HepG2 (cell line): ENCODE measurements around the gene SYNJ2. TPM values are rescaled to one million over a fixed set of nuclear protein-coding genes. Genes with fewer than 3 reads are reported as not detected.

Experiments
- ARNT ChIP-seq: fragments of 450-650 bp; IDR thresholded peaks from 2 replicates; pipeline ENCODE4 v1.6.1; 2017
- GFI1 ChIP-seq: sonication (generic); formaldehyde crosslinking; IDR thresholded peaks from 2 replicates; pipeline ENCODE4 v1.5.0; 2020; ENCODE audit warnings: missing genetic modification reagents, mild to moderate bottlenecking, borderline replicate concordance
- HNF4A ChIP-seq: sonication (generic); formaldehyde crosslinking; IDR thresholded peaks from 2 replicates; pipeline ENCODE4 v1.4.0; 2020; ENCODE audit warnings: missing genetic modification reagents
- MBD4 ChIP-seq: IDR thresholded peaks from 2 replicates; pipeline ENCODE4 v1.6.1; 2012; ENCODE audit warnings: low read length, inconsistent platforms, borderline replicate concordance
- MYC ChIP-seq: sonication (generic); formaldehyde crosslinking; IDR thresholded peaks from 2 replicates; pipeline ENCODE4 v1.9.0; 2021; ENCODE audit warnings: missing genetic modification reagents, borderline replicate concordance
- PCBP1 ChIP-seq: fragments of 200-400 bp; formaldehyde crosslinking; IDR thresholded peaks from 2 replicates; pipeline ENCODE4 v1.6.1; 2017; ENCODE audit warnings: mild to moderate bottlenecking, low read depth, low read length, borderline replicate concordance
- PCBP2 ChIP-seq: fragments of 200-400 bp; formaldehyde crosslinking; optimal IDR thresholded peaks from 2 replicates; pipeline ENCODE3; 2018; ENCODE audit warnings: low read length, low read depth; ENCODE audit not compliant: poor library complexity, severe bottlenecking
- RBAK ChIP-seq: sonication (generic); formaldehyde crosslinking; IDR thresholded peaks from 2 replicates; pipeline ENCODE4 v1.5.1; 2020; ENCODE audit warnings: mild to moderate bottlenecking, missing genetic modification reagents
- RELA ChIP-seq: sonication (generic); formaldehyde crosslinking; IDR thresholded peaks from 2 replicates; pipeline ENCODE4 v1.4.0; 2020; ENCODE audit warnings: missing genetic modification reagents
- SATB2 ChIP-seq: sonication (generic); formaldehyde crosslinking; IDR thresholded peaks from 2 replicates; pipeline ENCODE4 v1.5.0; 2020; ENCODE audit warnings: missing genetic modification reagents
- SNRNP70 ChIP-seq: fragments of 200-400 bp; formaldehyde crosslinking; IDR thresholded peaks from 2 replicates; pipeline ENCODE4 v1.6.1; 2017; ENCODE audit warnings: mild to moderate bottlenecking, low read depth, low read length, moderate library complexity
- SRSF1 ChIP-seq: fragments of 200-400 bp; formaldehyde crosslinking; optimal IDR thresholded peaks from 2 replicates; pipeline ENCODE3; 2017; ENCODE audit warnings: mild to moderate bottlenecking, low read depth, low read length, moderate library complexity
- ZMYM3 ChIP-seq: sonication (generic); formaldehyde crosslinking; IDR thresholded peaks from 2 replicates; pipeline ENCODE4 v1.5.1; 2020; ENCODE audit warnings: mild to moderate bottlenecking, missing genetic modification reagents
- ZNF292 ChIP-seq: sonication (generic); formaldehyde crosslinking; IDR thresholded peaks from 2 replicates; pipeline ENCODE4 v1.8.1; 2022; ENCODE audit warnings: mild to moderate bottlenecking, low read depth, missing genetic modification reagents, borderline replicate concordance
- ZNF317 ChIP-seq: sonication (generic); formaldehyde crosslinking; IDR thresholded peaks from 2 replicates; pipeline ENCODE4 v1.5.0; 2020; ENCODE audit warnings: mild to moderate bottlenecking, missing genetic modification reagents
- ZNF530 ChIP-seq: sonication (generic); formaldehyde crosslinking; IDR thresholded peaks from 2 replicates; pipeline ENCODE4 v1.5.0; 2020; ENCODE audit warnings: low read depth, mild to moderate bottlenecking, missing genetic modification reagents
- polyA plus RNA-seq, 8 experiments: library from polyadenylated mRNA; depleted of rRNA in 3 of 8; stranded (reverse) in 7 of 8; unstranded in 1 of 8; fragments of >200 nt; fragmentation: Illumina TruSeq in 4 of 8; extraction: Trizol in 4 of 8; gene quantifications; 2 replicates each; pipeline versions ENCODE4 v1.2.1 to v1.2.3, GENCODE V29; 2011 to 2016; ENCODE audit warnings: low read depth in 4 of 8, missing spikeins in 1 of 8, mixed read lengths in 1 of 8; ENCODE audit not compliant: insufficient read depth in 1 of 8
- total RNA-seq, 5 experiments: library from RNA; depleted of rRNA; stranded (reverse); fragments of >200 nt; fragmentation: Illumina TruSeq; extraction: Trizol; gene quantifications; 2 replicates each; pipeline ENCODE4 v1.2.3, GENCODE V29; 2016; ENCODE audit warnings: low read depth in 1 of 5
- TF ChIP-seq, protein P1 (sequence below): sonication (generic); formaldehyde crosslinking; IDR thresholded peaks from 2 replicates; pipeline ENCODE4 v1.4.0; 2020; ENCODE audit warnings: mild to moderate bottlenecking, low read depth, missing genetic modification reagents
- TF ChIP-seq, protein P2 (sequence below): sonication (generic); formaldehyde crosslinking; IDR thresholded peaks from 2 replicates; pipeline ENCODE4 v1.5.0; 2020; ENCODE audit warnings: missing genetic modification reagents
- TF ChIP-seq, protein P3 (sequence below), 2 experiments: sonication (generic) in 1 of 2; formaldehyde crosslinking in 1 of 2; IDR thresholded peaks; 2 replicates each; pipeline versions ENCODE4 v1.4.0 to v1.6.1; 2016 to 2020; ENCODE audit warnings: borderline replicate concordance in 1 of 2, low read depth in 1 of 2, mild to moderate bottlenecking in 1 of 2, missing genetic modification reagents in 1 of 2
- TF ChIP-seq, protein P4 (sequence below): sonication (generic); formaldehyde crosslinking; IDR thresholded peaks from 2 replicates; pipeline ENCODE4 v1.5.1; 2020; ENCODE audit warnings: missing genetic modification reagents, mild to moderate bottlenecking, borderline replicate concordance

SYNJ2 gene
- total and polyA plus RNA-seq, 2 of the 13 experiments (the other 11 are each of a cell fraction or from before 2014, with no cell fraction given), result 39.1 to 57.6 TPM

DNA sequence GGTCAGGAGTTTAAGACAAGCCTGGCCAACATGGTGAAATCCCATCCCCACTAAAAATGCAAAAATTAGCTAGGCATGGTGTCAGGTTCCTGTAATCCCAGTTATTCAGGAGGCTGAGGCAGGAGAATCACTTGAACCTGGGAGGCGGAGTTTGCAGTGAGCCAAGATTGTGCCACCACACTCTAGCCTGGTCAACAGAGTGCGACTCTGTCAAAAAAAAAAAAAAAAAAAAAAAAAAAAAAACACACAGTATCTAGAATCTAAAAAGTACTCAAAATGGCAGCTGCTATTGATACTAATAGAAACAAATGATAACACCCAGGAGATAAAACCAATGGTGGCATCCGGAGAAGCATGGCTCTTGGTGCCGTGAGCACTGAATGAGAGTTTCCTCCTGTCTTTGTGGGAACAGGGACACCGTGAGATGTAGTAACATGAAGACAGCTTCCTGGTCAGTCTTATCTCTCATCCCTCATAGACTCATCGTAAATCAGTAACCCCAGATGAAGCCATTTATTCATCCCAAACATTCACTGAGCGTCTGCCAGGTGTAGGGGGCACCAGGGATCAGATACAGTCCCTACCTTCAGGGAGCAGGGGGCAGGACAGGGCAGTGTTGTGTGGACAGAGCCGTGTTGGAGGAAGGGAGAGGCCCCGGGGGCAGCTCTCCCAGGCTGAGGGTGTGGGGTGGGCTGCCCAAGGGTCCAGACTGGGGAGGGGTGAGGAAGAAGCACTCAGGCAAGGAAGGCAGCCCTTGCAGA, 66.1 kb downstream of the SYNJ2 start (continued):
- TF ChIP-seq HNF4A (CRISPR knock-in tag) (peak; percentile 35; the same call in 1 of the 2 replicates), PCBP1 (no peak), ZNF530 (CRISPR knock-in tag) (no peak), RBAK (CRISPR knock-in tag) (no peak), PCBP2 (no peak), SATB2 (no peak), ZMYM3 (CRISPR knock-in tag) (peak; percentile 11; the same call in 1 of the 2 replicates), SRSF1 (no peak), GFI1 (CRISPR knock-in tag) (no peak), ARNT (no peak), ZNF292 (CRISPR knock-in tag) (no peak), RELA (no peak), SNRNP70 (no peak), ZNF317 (CRISPR knock-in tag) (no peak), MYC (CRISPR knock-in tag) (no peak), MBD4 (no peak)
- TF ChIP-seq, protein P1, sequence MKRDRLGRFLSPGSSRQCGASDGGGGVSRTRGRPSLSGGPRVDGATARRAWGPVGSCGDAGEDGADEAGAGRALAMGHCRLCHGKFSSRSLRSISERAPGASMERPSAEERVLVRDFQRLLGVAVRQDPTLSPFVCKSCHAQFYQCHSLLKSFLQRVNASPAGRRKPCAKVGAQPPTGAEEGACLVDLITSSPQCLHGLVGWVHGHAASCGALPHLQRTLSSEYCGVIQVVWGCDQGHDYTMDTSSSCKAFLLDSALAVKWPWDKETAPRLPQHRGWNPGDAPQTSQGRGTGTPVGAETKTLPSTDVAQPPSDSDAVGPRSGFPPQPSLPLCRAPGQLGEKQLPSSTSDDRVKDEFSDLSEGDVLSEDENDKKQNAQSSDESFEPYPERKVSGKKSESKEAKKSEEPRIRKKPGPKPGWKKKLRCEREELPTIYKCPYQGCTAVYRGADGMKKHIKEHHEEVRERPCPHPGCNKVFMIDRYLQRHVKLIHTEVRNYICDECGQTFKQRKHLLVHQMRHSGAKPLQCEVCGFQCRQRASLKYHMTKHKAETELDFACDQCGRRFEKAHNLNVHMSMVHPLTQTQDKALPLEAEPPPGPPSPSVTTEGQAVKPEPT, result no peak
- TF ChIP-seq, protein P2, sequence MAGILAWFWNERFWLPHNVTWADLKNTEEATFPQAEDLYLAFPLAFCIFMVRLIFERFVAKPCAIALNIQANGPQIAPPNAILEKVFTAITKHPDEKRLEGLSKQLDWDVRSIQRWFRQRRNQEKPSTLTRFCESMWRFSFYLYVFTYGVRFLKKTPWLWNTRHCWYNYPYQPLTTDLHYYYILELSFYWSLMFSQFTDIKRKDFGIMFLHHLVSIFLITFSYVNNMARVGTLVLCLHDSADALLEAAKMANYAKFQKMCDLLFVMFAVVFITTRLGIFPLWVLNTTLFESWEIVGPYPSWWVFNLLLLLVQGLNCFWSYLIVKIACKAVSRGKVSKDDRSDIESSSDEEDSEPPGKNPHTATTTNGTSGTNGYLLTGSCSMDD (CRISPR knock-in tag), result no peak
- TF ChIP-seq, protein P3, sequence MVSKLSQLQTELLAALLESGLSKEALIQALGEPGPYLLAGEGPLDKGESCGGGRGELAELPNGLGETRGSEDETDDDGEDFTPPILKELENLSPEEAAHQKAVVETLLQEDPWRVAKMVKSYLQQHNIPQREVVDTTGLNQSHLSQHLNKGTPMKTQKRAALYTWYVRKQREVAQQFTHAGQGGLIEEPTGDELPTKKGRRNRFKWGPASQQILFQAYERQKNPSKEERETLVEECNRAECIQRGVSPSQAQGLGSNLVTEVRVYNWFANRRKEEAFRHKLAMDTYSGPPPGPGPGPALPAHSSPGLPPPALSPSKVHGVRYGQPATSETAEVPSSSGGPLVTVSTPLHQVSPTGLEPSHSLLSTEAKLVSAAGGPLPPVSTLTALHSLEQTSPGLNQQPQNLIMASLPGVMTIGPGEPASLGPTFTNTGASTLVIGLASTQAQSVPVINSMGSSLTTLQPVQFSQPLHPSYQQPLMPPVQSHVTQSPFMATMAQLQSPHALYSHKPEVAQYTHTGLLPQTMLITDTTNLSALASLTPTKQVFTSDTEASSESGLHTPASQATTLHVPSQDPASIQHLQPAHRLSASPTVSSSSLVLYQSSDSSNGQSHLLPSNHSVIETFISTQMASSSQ (IDR thresholded peaks at IDR 0.05; ENCODE audit: low read depth), result no peak
- TF ChIP-seq, protein P3 (CRISPR knock-in tag; IDR thresholded peaks at IDR 0.05; ENCODE audit: borderline replicate concordance), result peak; percentile 55; the same call in 1 of the 2 replicates
- TF ChIP-seq, protein P4, sequence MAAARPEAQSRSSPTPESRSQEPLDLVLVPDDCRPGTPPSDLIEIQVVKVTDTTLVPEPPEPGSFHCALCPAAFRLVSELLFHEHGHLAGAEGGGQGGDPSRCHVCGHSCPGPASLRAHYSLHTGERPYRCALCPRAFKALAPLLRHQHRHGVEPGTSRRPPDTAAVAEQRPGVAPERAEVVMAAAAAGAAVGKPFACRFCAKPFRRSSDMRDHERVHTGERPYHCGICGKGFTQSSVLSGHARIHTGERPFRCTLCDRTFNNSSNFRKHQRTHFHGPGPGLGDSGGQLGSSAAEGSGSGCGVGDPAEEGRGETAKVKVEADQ (CRISPR knock-in tag), result no peak
